ENCODE results near the gene SSMEM1. TPM values are rescaled to one million over a fixed set of nuclear protein-coding genes. Genes with fewer than 3 reads are reported as not detected.
"Not testable (repeated sequence)": the region's sequence is repeated elsewhere in the genome, so short reads cannot be mapped to it uniquely, and the experiment has no call there.

Gene SSMEM1
- total and polyA plus RNA-seq, 9 donors: 0.11 to 0.12 TPM; not detected in 7

- H3K36me3 ChIP-seq (ENCODE audit: control insufficient read depth, insufficient read depth, low read length): peaks cover 10% of the 10 kb centered on the region
- not testable (repeated sequence) for H3K4me1 ChIP-seq (ENCODE audit: control insufficient read depth, insufficient read depth, low read length); DNase-seq; H3K27ac ChIP-seq (ENCODE audit: low read length); H3K27me3 ChIP-seq (ENCODE audit: control insufficient read depth, insufficient read depth, low read length); H3K4me3 ChIP-seq (ENCODE audit: low read length); H3K9me3 ChIP-seq (replicated peaks; ENCODE audit: control insufficient read depth, low read depth, low read length)
- WGBS (ENCODE audit: insufficient coverage): 67% methylated on average over 1 of the region's 5 CpGs
Observed at GRCh38 chr7:130184349-130184748, 23.3 kb upstream of the SSMEM1 start.

DNA sequence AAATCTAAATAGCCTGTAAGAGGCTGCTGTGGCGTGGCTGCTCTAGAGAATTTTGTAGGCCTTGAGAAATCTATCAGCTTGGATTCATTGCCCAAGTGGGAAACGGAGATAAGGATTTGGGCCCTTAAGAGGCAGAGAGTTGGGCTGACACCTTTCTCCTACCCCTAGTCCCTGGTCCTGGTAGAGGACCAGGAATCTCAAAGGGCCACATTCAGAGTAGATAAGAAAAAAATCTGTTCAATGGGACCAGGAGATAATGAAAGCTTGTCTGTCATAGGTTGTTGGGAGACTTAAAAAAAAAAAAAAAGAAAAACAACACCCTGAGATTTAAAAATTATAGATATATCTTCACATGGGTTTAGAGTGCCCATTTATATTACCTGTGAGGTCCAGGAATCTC, 20.3 kb upstream of the SSMEM1 start:
- Histone ChIP-seq H3K4me3 (ENCODE audit: low read length) (no peak overlapping the region), H3K27me3 (ENCODE audit: control insufficient read depth, insufficient read depth, low read length) (no peaks in the 10 kb centered on the region), H3K9me3 (replicated peaks; ENCODE audit: control insufficient read depth, low read depth, low read length) (no peaks in the 10 kb centered on the region), H3K36me3 (ENCODE audit: control insufficient read depth, insufficient read depth, low read length) (peaks cover 8% of the 10 kb centered on the region), H3K4me1 (ENCODE audit: control insufficient read depth, insufficient read depth, low read length) (no peaks in the 10 kb centered on the region), H3K27ac (ENCODE audit: low read length) (no peak overlapping the region)
- WGBS (ENCODE audit: insufficient coverage): no CpG with 5 or more reads among the region's 2 CpGs
- no peak for DNase-seq

DNA sequence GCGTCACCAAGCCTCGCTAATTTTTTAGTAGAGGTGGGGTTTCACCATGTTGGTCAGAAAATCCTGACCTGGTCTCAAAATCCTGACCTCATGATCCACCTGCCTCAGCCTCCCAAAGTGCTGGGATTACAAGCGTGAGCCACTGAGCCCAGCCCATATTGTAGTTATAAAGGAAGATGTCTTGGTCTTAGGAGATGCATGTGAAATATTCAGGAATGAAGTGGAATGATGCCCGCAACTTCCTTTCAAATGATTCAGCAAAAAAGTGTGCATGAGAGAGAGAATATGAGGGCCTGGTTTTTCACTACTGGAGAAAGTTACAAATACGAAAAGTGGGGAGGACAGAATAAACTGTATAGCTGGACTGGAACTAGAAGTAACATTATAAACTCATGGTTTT, 18.3 kb upstream of the SSMEM1 start:
- no peak overlapping the region for H3K4me3 ChIP-seq (ENCODE audit: low read length)

GRCh38 chr7:130191791-130192190, 15.9 kb upstream of the SSMEM1 start:
- H3K4me1 ChIP-seq (ENCODE audit: control insufficient read depth, insufficient read depth, low read length): no peaks in the 10 kb centered on the region
- DNase-seq: no peak
- no peaks in the 10 kb centered on the region for H3K9me3 ChIP-seq (replicated peaks; ENCODE audit: control insufficient read depth, low read depth, low read length)
- no peak overlapping the region for H3K27ac ChIP-seq (ENCODE audit: low read length)
- H3K4me3 ChIP-seq (ENCODE audit: low read length): no peak overlapping the region
- no peaks in the 10 kb centered on the region for H3K27me3 ChIP-seq (ENCODE audit: control insufficient read depth, insufficient read depth, low read length)
- H3K36me3 ChIP-seq (ENCODE audit: control insufficient read depth, insufficient read depth, low read length): peaks cover 19% of the 10 kb centered on the region
- WGBS (ENCODE audit: insufficient coverage): 91% methylated on average over 5 of the region's 7 CpGs

More for the DNA sequence above, 18.3 kb upstream of the SSMEM1 start:
- no peaks in the 10 kb centered on the region for H3K27me3 ChIP-seq (ENCODE audit: control insufficient read depth, insufficient read depth, low read length)
- H3K36me3 ChIP-seq (ENCODE audit: control insufficient read depth, insufficient read depth, low read length): peaks cover 16% of the 10 kb centered on the region
- H3K4me1 ChIP-seq (ENCODE audit: control insufficient read depth, insufficient read depth, low read length): no peaks in the 10 kb centered on the region
- WGBS (ENCODE audit: insufficient coverage): no CpG with 5 or more reads among the region's 5 CpGs
- H3K27ac ChIP-seq (ENCODE audit: low read length): no peak overlapping the region
- no peak for DNase-seq
- no peaks in the 10 kb centered on the region for H3K9me3 ChIP-seq (replicated peaks; ENCODE audit: control insufficient read depth, low read depth, low read length)

- no peaks in the 10 kb centered on the region for H3K27me3 ChIP-seq (ENCODE audit: control insufficient read depth, insufficient read depth, low read length)
- no CpG with 5 or more reads among the region's 2 CpGs for WGBS (ENCODE audit: insufficient coverage)
- H3K4me1 ChIP-seq (ENCODE audit: control insufficient read depth, insufficient read depth, low read length): no peaks in the 10 kb centered on the region
- H3K27ac ChIP-seq (ENCODE audit: low read length): no peak overlapping the region
- no peak for DNase-seq
- H3K4me3 ChIP-seq (ENCODE audit: low read length): no peak overlapping the region
- no peaks in the 10 kb centered on the region for H3K9me3 ChIP-seq (replicated peaks; ENCODE audit: control insufficient read depth, low read depth, low read length)
- peaks cover 22% of the 10 kb centered on the region for H3K36me3 ChIP-seq (ENCODE audit: control insufficient read depth, insufficient read depth, low read length)
Observed at GRCh38 chr7:130195396-130195795, 12.3 kb upstream of the SSMEM1 start.

DNA sequence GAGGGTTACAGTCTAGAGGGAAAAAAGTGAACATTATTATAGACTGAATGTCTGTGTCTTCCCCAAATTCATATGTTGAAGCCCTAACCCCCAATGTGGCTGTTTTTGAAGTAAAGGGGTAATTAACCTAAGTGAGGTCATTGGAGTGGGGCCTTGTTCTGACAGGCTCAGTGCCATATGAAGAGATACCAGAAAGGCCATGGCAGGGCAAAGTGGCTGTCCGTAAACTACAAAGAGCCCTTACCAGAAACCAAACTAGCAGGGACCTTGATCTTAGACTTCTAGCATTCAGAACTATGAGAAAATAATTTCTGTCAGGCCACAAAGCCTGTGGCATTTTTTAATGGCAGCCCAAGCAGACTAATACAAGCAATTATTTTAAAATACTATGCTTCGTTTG, 11.2 kb upstream of the SSMEM1 start:
- H3K36me3 ChIP-seq (ENCODE audit: control insufficient read depth, insufficient read depth, low read length): peaks cover 24% of the 10 kb centered on the region
- no CpG with 5 or more reads among the region's 2 CpGs for WGBS (ENCODE audit: insufficient coverage)
- no peaks in the 10 kb centered on the region for H3K27me3 ChIP-seq (ENCODE audit: control insufficient read depth, insufficient read depth, low read length)
- H3K4me1 ChIP-seq (ENCODE audit: control insufficient read depth, insufficient read depth, low read length): no peaks in the 10 kb centered on the region
- DNase-seq: no peak
- no peaks in the 10 kb centered on the region for H3K9me3 ChIP-seq (replicated peaks; ENCODE audit: control insufficient read depth, low read depth, low read length)
- no peak overlapping the region for H3K4me3 ChIP-seq (ENCODE audit: low read length)
- H3K27ac ChIP-seq (ENCODE audit: low read length): no peak overlapping the region

DNA sequence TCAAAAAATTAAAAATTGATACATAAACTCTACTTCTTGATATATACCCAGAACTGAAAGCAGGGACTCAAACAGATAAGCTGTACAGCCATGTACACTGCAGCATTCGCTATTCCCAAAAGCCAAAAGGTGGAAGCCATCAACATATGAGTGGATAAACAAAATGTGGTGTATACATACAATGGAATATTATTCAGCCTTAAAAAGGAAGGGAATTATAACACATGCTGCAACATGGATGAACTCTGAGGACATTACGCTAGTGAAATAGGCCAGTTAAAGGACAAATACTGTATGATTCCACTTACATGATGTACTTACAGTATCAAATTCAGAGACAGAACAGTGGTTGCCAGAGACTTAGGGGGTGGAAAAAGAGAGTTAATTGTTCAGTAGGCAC, 10.6 kb upstream of the SSMEM1 start:
- WGBS (ENCODE audit: insufficient coverage): no CpG with 5 or more reads among the region's 2 CpGs
- Histone ChIP-seq H3K9me3 (replicated peaks; ENCODE audit: control insufficient read depth, low read depth, low read length) (no peaks in the 10 kb centered on the region), H3K27ac (ENCODE audit: low read length) (no peak overlapping the region), H3K4me3 (ENCODE audit: low read length) (no peak overlapping the region), H3K36me3 (ENCODE audit: control insufficient read depth, insufficient read depth, low read length) (peaks cover 25% of the 10 kb centered on the region), H3K4me1 (ENCODE audit: control insufficient read depth, insufficient read depth, low read length) (no peaks in the 10 kb centered on the region), H3K27me3 (ENCODE audit: control insufficient read depth, insufficient read depth, low read length) (no peaks in the 10 kb centered on the region)
- no peak for DNase-seq

DNA sequence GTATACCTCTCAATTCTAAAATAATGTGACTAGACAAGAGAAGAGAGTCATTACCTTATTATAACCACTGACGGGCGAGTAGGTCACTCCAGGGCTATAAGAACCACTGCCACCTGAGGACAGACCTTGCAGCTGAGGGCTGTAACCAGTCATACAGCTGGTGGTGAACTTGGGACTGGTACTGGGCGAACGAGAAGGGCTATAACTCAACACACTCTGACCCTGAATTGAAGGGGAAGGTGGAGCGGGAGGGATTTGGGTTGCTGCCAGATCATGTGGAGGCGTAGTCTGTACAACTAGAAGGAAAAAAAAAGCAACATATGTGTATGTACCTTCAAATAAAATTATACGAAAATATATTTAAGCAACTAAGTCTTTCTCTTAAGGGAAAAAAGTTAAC, 5.9 kb upstream of the SSMEM1 start:
- no peak for DNase-seq
- Histone ChIP-seq H3K9me3 (replicated peaks; ENCODE audit: control insufficient read depth, low read depth, low read length) (no peaks in the 10 kb centered on the region), H3K4me3 (ENCODE audit: low read length) (no peak overlapping the region), H3K36me3 (ENCODE audit: control insufficient read depth, insufficient read depth, low read length) (peaks cover 24% of the 10 kb centered on the region), H3K4me1 (ENCODE audit: control insufficient read depth, insufficient read depth, low read length) (peaks cover 9% of the 10 kb centered on the region), H3K27ac (ENCODE audit: low read length) (no peak overlapping the region), H3K27me3 (ENCODE audit: control insufficient read depth, insufficient read depth, low read length) (no peaks in the 10 kb centered on the region)
- 71% methylated on average over 2 of the region's 7 CpGs for WGBS (ENCODE audit: insufficient coverage)

GRCh38 chr7:130205084-130205947, 2.3 kb upstream of the SSMEM1 start, which contains the start of gene TMEM209:
Gene TMEM209 (minus strand): TSS chr7:130205406. CDS start chr7:130205375, 31 bp downstream.
- WGBS (ENCODE audit: insufficient coverage): 5% methylated on average over 36 of the region's 44 CpGs
- Histone ChIP-seq H3K36me3 (ENCODE audit: control insufficient read depth, insufficient read depth, low read length) (peaks cover 17% of the 10 kb centered on the region), H3K9me3 (replicated peaks; ENCODE audit: control insufficient read depth, low read depth, low read length) (no peaks in the 10 kb centered on the region), H3K27ac (ENCODE audit: low read length) (peak within 1 kb of the TSS; percentile 100), H3K4me3 (ENCODE audit: low read length) (peak within 1 kb of the TSS; percentile 94), H3K4me1 (ENCODE audit: control insufficient read depth, insufficient read depth, low read length) (peaks cover 9% of the 10 kb centered on the region), H3K27me3 (ENCODE audit: control insufficient read depth, insufficient read depth, low read length) (no peaks in the 10 kb centered on the region)
- peak; percentile 99 for DNase-seq

DNA sequence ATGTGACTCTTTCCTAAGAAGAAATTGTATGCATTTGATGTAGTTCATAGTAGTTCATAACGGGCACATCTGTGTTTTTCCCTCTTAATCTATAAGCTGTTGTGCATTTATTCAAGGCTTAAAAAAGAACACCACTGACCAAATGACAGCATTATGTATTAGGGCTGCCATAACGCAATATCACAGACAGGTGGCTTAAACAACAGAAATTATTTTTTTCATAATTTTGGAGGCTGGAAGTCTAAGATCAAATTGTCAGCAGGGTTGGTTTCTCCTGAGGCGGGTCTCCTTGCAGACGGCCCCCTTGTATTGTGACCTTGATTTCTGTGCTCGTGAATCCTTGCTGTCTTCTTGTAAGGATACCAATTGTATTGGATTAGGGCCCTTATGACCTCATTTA, 627 bp upstream of the SSMEM1 start:
- Histone ChIP-seq H3K4me1 (ENCODE audit: control insufficient read depth, insufficient read depth, low read length) (peaks cover 9% of the 10 kb centered on the region), H3K4me3 (ENCODE audit: low read length) (no peak overlapping the region), H3K9me3 (replicated peaks; ENCODE audit: control insufficient read depth, low read depth, low read length) (no peaks in the 10 kb centered on the region), H3K36me3 (ENCODE audit: control insufficient read depth, insufficient read depth, low read length) (peaks cover 12% of the 10 kb centered on the region), H3K27ac (ENCODE audit: low read length) (no peak overlapping the region), H3K27me3 (ENCODE audit: control insufficient read depth, insufficient read depth, low read length) (no peaks in the 10 kb centered on the region)
- no CpG with 5 or more reads among the region's 5 CpGs for WGBS (ENCODE audit: insufficient coverage)
- no peak for DNase-seq
